HEK293T (cell line): ENCODE results near the gene ZMIZ2.

ENCODE experiments used
- CTCF ChIA-PET: fragments of 350-600 bp; formaldehyde crosslinking; extraction: SDS; loops from one replicate; lab custom pipeline; 2021; ENCODE audit warnings: antibody characterized with exemption, inconsistent platforms; lab: Yijun Ruan, JAX
- POLR2A ChIA-PET: fragments of 350-600 bp; formaldehyde crosslinking; extraction: SDS; loops from one replicate; lab custom pipeline; 2020; ENCODE audit warnings: antibody characterized with exemption, inconsistent platforms; lab: Yijun Ruan, JAX
- DNase-seq: peaks from one replicate; pipeline ENCODE4 v3.0.0; 2012; ENCODE audit warnings: mixed read lengths; ENCODE audit errors: extremely low spot score
- ARNT ChIP-seq: fragments of 450-650 bp; IDR thresholded peaks from 2 replicates; pipeline ENCODE4 v1.6.1; 2017; ENCODE audit warnings: mild to moderate bottlenecking
- BHLHE40 ChIP-seq: fragments of 450-650 bp; IDR thresholded peaks from 2 replicates; pipeline ENCODE4 v1.6.1; 2016; ENCODE audit warnings: mild to moderate bottlenecking, moderate library complexity, borderline replicate concordance
- CTBP1 ChIP-seq: fragments of 450-650 bp; IDR thresholded peaks from 2 replicates; pipeline ENCODE4 v1.6.1; 2016; ENCODE audit warnings: borderline replicate concordance
- ELF4 ChIP-seq: fragments of 450-650 bp; IDR thresholded peaks from 2 replicates; pipeline ENCODE4 v1.6.1; 2017; ENCODE audit warnings: antibody characterized with exemption
- FOXA1 ChIP-seq: fragments of 450-650 bp; IDR thresholded peaks from 2 replicates; pipeline ENCODE4 v1.6.1; 2016; ENCODE audit warnings: mild to moderate bottlenecking
- FOXK2 ChIP-seq: fragments of 450-650 bp; IDR thresholded peaks from 2 replicates; pipeline ENCODE4 v1.6.1; 2016; ENCODE audit warnings: mild to moderate bottlenecking
- FOXM1 ChIP-seq: fragments of 450-650 bp; IDR thresholded peaks from 2 replicates; pipeline ENCODE4 v1.6.1; 2017; ENCODE audit warnings: mild to moderate bottlenecking, borderline replicate concordance
- HDGF ChIP-seq: fragments of 450-650 bp; IDR thresholded peaks from 2 replicates; pipeline ENCODE4 v1.6.1; 2017; ENCODE audit warnings: antibody characterized with exemption, borderline replicate concordance
- L3MBTL2 ChIP-seq: fragments of 450-650 bp; conservative IDR thresholded peaks from 2 replicates; pipeline ENCODE4 v1.6.1; 2016; ENCODE audit warnings: mild to moderate bottlenecking
- LEF1 ChIP-seq: fragments of 450-650 bp; IDR thresholded peaks from 2 replicates; pipeline ENCODE4 v1.6.1; 2017; ENCODE audit warnings: mild to moderate bottlenecking, borderline replicate concordance
- NFRKB ChIP-seq: fragments of 450-650 bp; IDR thresholded peaks from 2 replicates; pipeline ENCODE4 v1.6.1; 2016; ENCODE audit warnings: mild to moderate bottlenecking, moderate library complexity
- PKNOX1 ChIP-seq: fragments of 450-650 bp; IDR thresholded peaks from 2 replicates; pipeline ENCODE4 v1.6.1; 2016
- SP1 ChIP-seq: fragments of 450-650 bp; IDR thresholded peaks from 2 replicates; pipeline ENCODE4 v1.6.1; 2017
- SUZ12 ChIP-seq: fragments of 450-650 bp; IDR thresholded peaks from 2 replicates; pipeline ENCODE4 v1.6.1; 2016; ENCODE audit warnings: mild to moderate bottlenecking
- TARDBP ChIP-seq: fragments of 450-650 bp; IDR thresholded peaks from 2 replicates; pipeline ENCODE4 v1.6.1; 2016
- ZNF384 ChIP-seq: fragments of 450-650 bp; IDR thresholded peaks from 2 replicates; pipeline ENCODE4 v1.6.1; 2016

The ZMIZ2 gene

GRCh38 chr7:44791278-44792219, 42.9 kb downstream of the ZMIZ2 start:
- ChIA-PET CTCF (interaction anchor here (0.7 kb wide), 1 partner anchor 85 kb away, joined by 3 read pairs; no protein-coding TSS in a partner anchor), POLR2A (interaction anchor here (1.3 kb wide), 1 partner anchor 56 kb away, joined by 3 read pairs; the partner anchor contains the start of gene H2AZ2)
- TF ChIP-seq NFRKB (no peak), L3MBTL2 (no peak), SUZ12 (no peak), TARDBP (no peak), SP1 (no peak), LEF1 (no peak), FOXM1 (no peak), BHLHE40 (no peak), PKNOX1 (no peak), ARNT (no peak), ZNF384 (no peak), FOXA1 (no peak), ELF4 (no peak), HDGF (no peak), FOXK2 (no peak)
- no peak for DNase-seq

GRCh38 chr7:44793919-44794318, 45.3 kb downstream of the ZMIZ2 start:
- no peak for DNase-seq
- ChIA-PET CTCF (no interaction called here), POLR2A (interaction anchor here (0.8 to 1.3 kb wide), 2 partner anchors 54 to 220 kb away, joined by 3 read pairs; partner anchors contain the start of genes DDX56 and H2AZ2)
- no peak for TF ChIP-seq SP1
- no peak for TF ChIP-seq ELF4
- TF ChIP-seq PKNOX1 = no peak
- no peak for TF ChIP-seq HDGF
- TF ChIP-seq SUZ12 = no peak
- no peak for TF ChIP-seq ARNT
- no peak for TF ChIP-seq FOXA1
- no peak for TF ChIP-seq ZNF384
- TF ChIP-seq FOXM1 = no peak
- no peak for TF ChIP-seq FOXK2
- no peak for TF ChIP-seq CTBP1

GRCh38 chr7:44794331-44794730, 45.7 kb downstream of the ZMIZ2 start:
- no peak for DNase-seq
- CTCF ChIA-PET = interaction anchor here (0.7 kb wide), 1 partner anchor 178 kb away, joined by 3 read pairs; no protein-coding TSS in a partner anchor
- TF ChIP-seq FOXK2 (no peak), LEF1 (no peak), PKNOX1 (no peak), TARDBP (no peak), CTBP1 (no peak), SP1 (no peak), FOXM1 (no peak), HDGF (no peak), FOXA1 (no peak), ZNF384 (no peak), L3MBTL2 (no peak), BHLHE40 (no peak), ELF4 (no peak), ARNT (no peak), NFRKB (no peak), SUZ12 (no peak)
- POLR2A ChIA-PET = interaction anchor here (0.8 to 1.3 kb wide), 2 partner anchors 54 to 220 kb away, joined by 3 read pairs; partner anchors contain the start of genes DDX56 and H2AZ2

- DNase-seq = peak; percentile 53
- TF ChIP-seq L3MBTL2 = peak; percentile 96
- TF ChIP-seq FOXM1 = no peak; the same call in 1 of the 2 replicates
- no peak for TF ChIP-seq ARNT
- POLR2A ChIA-PET = no interaction called here
- CTCF ChIA-PET = no interaction called here
These were observed 47.4 kb downstream of the ZMIZ2 start for GRCh38 chr7:44796034-44796503.

- peak; percentile 99 for DNase-seq
- TF ChIP-seq SP1 (no peak), ARNT (no peak; the same call in 1 of the 2 replicates), ELF4 (peak; percentile 71), TARDBP (no peak), NFRKB (no peak; the same call in 1 of the 2 replicates), ZNF384 (no peak), SUZ12 (no peak), PKNOX1 (peak; percentile 100), FOXK2 (no peak), LEF1 (no peak; the same call in 1 of the 2 replicates), L3MBTL2 (peak; percentile 82), FOXA1 (no peak), FOXM1 (no peak), CTBP1 (no peak), BHLHE40 (no peak), HDGF (no peak)
- ChIA-PET CTCF (interaction anchor here (0.6 kb wide), 1 partner anchor 217 kb away, joined by 3 read pairs; no protein-coding TSS in a partner anchor), POLR2A (interaction anchor here (0.6 to 2.4 kb wide), 8 partner anchors 9 to 215 kb away, joined by 3 to 17 read pairs (median 4); partner anchors contain the start of genes H2AZ2, OGDH, PURB and TMED4)
These were observed 48.1 kb downstream of the ZMIZ2 start, which contains the start of gene PPIA for GRCh38 chr7:44796504-44797328. TSS of gene PPIA (plus strand) at chr7:44796681. CDS start at chr7:44796725, 44 bp downstream.
